ENCODE results near the gene FAM240A.

FAM240A gene

GRCh38 chr3:46649436-46649835 lies 37.1 kb downstream of the FAM240A start:
- no peak for TF ChIP-seq EGR1 (IDR thresholded peaks at IDR 0.05)
- TF ChIP-seq ZBTB7A (IDR thresholded peaks at IDR 0.05; ENCODE audit: low read depth), result no peak
- TF ChIP-seq TAF1 (IDR thresholded peaks at IDR 0.05; ENCODE audit: low read depth), result no peak
- no peak for TF ChIP-seq CEBPB (IDR thresholded peaks at IDR 0.05)
- no peak for TF ChIP-seq USF1 (IDR thresholded peaks at IDR 0.05)

- TF ChIP-seq MAX (IDR thresholded peaks at IDR 0.05) (no peak), CEBPB (IDR thresholded peaks at IDR 0.05) (no peak), YY1 (IDR thresholded peaks at IDR 0.05; ENCODE audit: low read depth) (no peak), TCF12 (IDR thresholded peaks at IDR 0.05; ENCODE audit: low read depth) (no peak), TAF1 (IDR thresholded peaks at IDR 0.05; ENCODE audit: low read depth) (no peak), ZBTB7A (IDR thresholded peaks at IDR 0.05; ENCODE audit: low read depth) (no peak), RAD21 (IDR thresholded peaks at IDR 0.05; ENCODE audit: low read depth) (no peak), CREB1 (IDR thresholded peaks at IDR 0.05; ENCODE audit: low read depth) (no peak)
These were observed 38.8 kb downstream of the FAM240A start for GRCh38 chr3:46651084-46651483.

- TF ChIP-seq CEBPB (IDR thresholded peaks at IDR 0.05), result no peak
- no peak for TF ChIP-seq MAX (IDR thresholded peaks at IDR 0.05)
- TF ChIP-seq FOXM1 (IDR thresholded peaks at IDR 0.05; ENCODE audit: borderline replicate concordance, low read depth), result no peak
- TF ChIP-seq ZBTB7A (IDR thresholded peaks at IDR 0.05; ENCODE audit: low read depth), result no peak
- no peak for TF ChIP-seq TAF1 (IDR thresholded peaks at IDR 0.05; ENCODE audit: low read depth)
- no peak for TF ChIP-seq REST (IDR thresholded peaks at IDR 0.05; ENCODE audit: low read depth)
- TF ChIP-seq YY1 (IDR thresholded peaks at IDR 0.05; ENCODE audit: low read depth), result no peak
- no peak for TF ChIP-seq EGR1 (IDR thresholded peaks at IDR 0.05)
- no peak for TF ChIP-seq USF1 (IDR thresholded peaks at IDR 0.05)
- no peak for TF ChIP-seq CREB1 (IDR thresholded peaks at IDR 0.05; ENCODE audit: low read depth)
- no peak for TF ChIP-seq RAD21 (IDR thresholded peaks at IDR 0.05; ENCODE audit: low read depth)
- no peak for TF ChIP-seq TCF12 (IDR thresholded peaks at IDR 0.05; ENCODE audit: low read depth)
- TF ChIP-seq NFIC (IDR thresholded peaks at IDR 0.05), result no peak
- no peak for TF ChIP-seq TEAD4 (IDR thresholded peaks at IDR 0.05)
- TF ChIP-seq EP300 (IDR thresholded peaks at IDR 0.05; ENCODE audit: borderline replicate concordance), result no peak
These were observed 42.9 kb downstream of the FAM240A start for GRCh38 chr3:46655271-46655670.

- TF ChIP-seq USF1 (IDR thresholded peaks at IDR 0.05) (no peak), ZBTB7A (IDR thresholded peaks at IDR 0.05; ENCODE audit: low read depth) (no peak), TEAD4 (IDR thresholded peaks at IDR 0.05) (no peak), MAX (IDR thresholded peaks at IDR 0.05) (no peak), CEBPB (IDR thresholded peaks at IDR 0.05) (no peak), CREB1 (IDR thresholded peaks at IDR 0.05; ENCODE audit: low read depth) (no peak), YY1 (IDR thresholded peaks at IDR 0.05; ENCODE audit: low read depth) (no peak)
These were observed 44.6 kb downstream of the FAM240A start for GRCh38 chr3:46656778-46657556.

GRCh38 chr3:46659285-46659684 lies 47.0 kb downstream of the FAM240A start:
- TF ChIP-seq FOXM1 (IDR thresholded peaks at IDR 0.05; ENCODE audit: borderline replicate concordance, low read depth), result no peak
- TF ChIP-seq REST (IDR thresholded peaks at IDR 0.05; ENCODE audit: low read depth), result no peak
- TF ChIP-seq USF1 (IDR thresholded peaks at IDR 0.05), result no peak
- no peak for TF ChIP-seq TEAD4 (IDR thresholded peaks at IDR 0.05)
- no peak for TF ChIP-seq MAX (IDR thresholded peaks at IDR 0.05)
- TF ChIP-seq NFIC (IDR thresholded peaks at IDR 0.05), result no peak
- no peak for TF ChIP-seq CREB1 (IDR thresholded peaks at IDR 0.05; ENCODE audit: low read depth)
- TF ChIP-seq TAF1 (IDR thresholded peaks at IDR 0.05; ENCODE audit: low read depth), result no peak
- no peak for TF ChIP-seq CEBPB (IDR thresholded peaks at IDR 0.05)
- TF ChIP-seq TCF12 (IDR thresholded peaks at IDR 0.05; ENCODE audit: low read depth), result no peak
- TF ChIP-seq YY1 (IDR thresholded peaks at IDR 0.05; ENCODE audit: low read depth), result no peak
- no peak for TF ChIP-seq RAD21 (IDR thresholded peaks at IDR 0.05; ENCODE audit: low read depth)
- TF ChIP-seq EP300 (IDR thresholded peaks at IDR 0.05; ENCODE audit: borderline replicate concordance), result no peak
- TF ChIP-seq ZBTB7A (IDR thresholded peaks at IDR 0.05; ENCODE audit: low read depth), result no peak
- no peak for TF ChIP-seq EGR1 (IDR thresholded peaks at IDR 0.05)
